HepG2 (cell line): ENCODE data around the gene ELOVL5. TPM values are rescaled to one million over a fixed set of nuclear protein-coding genes. Genes with fewer than 3 reads are reported as not detected.
A peak's percentile ranks its signal among the peaks of the same experiment; 100 is the strongest.

Source experiments
- ATRX ChIP-seq: sonication (generic); formaldehyde crosslinking; IDR thresholded peaks from 2 replicates; pipeline ENCODE4 v1.4.0; 2020; ENCODE audit warnings: missing genetic modification reagents, borderline replicate concordance
- DR1 ChIP-seq: sonication (generic); formaldehyde crosslinking; IDR thresholded peaks from 2 replicates; pipeline ENCODE4 v1.8.0; 2021; ENCODE audit warnings: mild to moderate bottlenecking, missing genetic modification reagents, inconsistent platforms
- GFI1 ChIP-seq: sonication (generic); formaldehyde crosslinking; IDR thresholded peaks from 2 replicates; pipeline ENCODE4 v1.5.0; 2020; ENCODE audit warnings: missing genetic modification reagents, mild to moderate bottlenecking, borderline replicate concordance
- HHEX ChIP-seq: IDR thresholded peaks from 2 replicates; pipeline ENCODE4 v1.6.1; 2016; ENCODE audit warnings: control low read depth
- HIVEP1 ChIP-seq: sonication (generic); formaldehyde crosslinking; IDR thresholded peaks from 2 replicates; pipeline ENCODE4 v1.4.0; 2020; ENCODE audit warnings: mild to moderate bottlenecking, missing genetic modification reagents
- HNF4G ChIP-seq, 2 experiments: sonication (generic) in 1 of 2; formaldehyde crosslinking in 1 of 2; IDR thresholded peaks; 2 replicates each; pipeline versions ENCODE4 v1.4.0 to v1.6.1; 2011 to 2020; ENCODE audit warnings: borderline replicate concordance in 2 of 2, low read depth in 2 of 2, mild to moderate bottlenecking in 2 of 2, low read length in 1 of 2, missing genetic modification reagents in 1 of 2, moderate library complexity in 1 of 2
- NR2F6 ChIP-seq, 2 experiments: IDR thresholded peaks; 2 replicates each; pipeline ENCODE4 v1.6.1; 2016; ENCODE audit warnings: antibody characterized with exemption in 1 of 2, mild to moderate bottlenecking in 1 of 2
- PHF21A ChIP-seq: sonication (generic); formaldehyde crosslinking; IDR thresholded peaks from 2 replicates; pipeline ENCODE4 v1.5.0; 2020; ENCODE audit warnings: mild to moderate bottlenecking, missing genetic modification reagents
- YEATS4 ChIP-seq: sonication (generic); formaldehyde crosslinking; IDR thresholded peaks from 2 replicates; pipeline ENCODE4 v1.4.0; 2020; ENCODE audit warnings: missing genetic modification reagents, borderline replicate concordance
- ZFYVE20 ChIP-seq: sonication (generic); formaldehyde crosslinking; IDR thresholded peaks from 2 replicates; pipeline ENCODE4 v1.8.0; 2023; ENCODE audit warnings: low read depth, mild to moderate bottlenecking, moderate library complexity, missing genetic modification reagents, borderline replicate concordance
- ZNF224 ChIP-seq: sonication (generic); formaldehyde crosslinking; IDR thresholded peaks from 2 replicates; pipeline ENCODE4 v1.5.0; 2020; ENCODE audit warnings: mild to moderate bottlenecking, missing genetic modification reagents
- ZNF30 ChIP-seq: sonication (generic); formaldehyde crosslinking; IDR thresholded peaks from 2 replicates; pipeline ENCODE4 v1.5.0; 2020; ENCODE audit warnings: mild to moderate bottlenecking, missing genetic modification reagents
- polyA plus RNA-seq, 8 experiments: library from polyadenylated mRNA; depleted of rRNA in 3 of 8; stranded (reverse) in 7 of 8; unstranded in 1 of 8; fragments of >200 nt; fragmentation: Illumina TruSeq in 4 of 8; extraction: Trizol in 4 of 8; gene quantifications; 2 replicates each; pipeline versions ENCODE4 v1.2.1 to v1.2.3, GENCODE V29; 2011 to 2016; ENCODE audit warnings: low read depth in 4 of 8, missing spikeins in 1 of 8, mixed read lengths in 1 of 8; ENCODE audit not compliant: insufficient read depth in 1 of 8
- total RNA-seq, 5 experiments: library from RNA; depleted of rRNA; stranded (reverse); fragments of >200 nt; fragmentation: Illumina TruSeq; extraction: Trizol; gene quantifications; 2 replicates each; pipeline ENCODE4 v1.2.3, GENCODE V29; 2016; ENCODE audit warnings: low read depth in 1 of 5
- TF ChIP-seq, protein P1 (sequence below): sonication (generic); formaldehyde crosslinking; IDR thresholded peaks from 2 replicates; pipeline ENCODE4 v1.5.0; 2020; ENCODE audit warnings: mild to moderate bottlenecking, missing genetic modification reagents
- TF ChIP-seq, protein P2 (sequence below), 2 experiments: sonication (generic) in 1 of 2; formaldehyde crosslinking in 1 of 2; IDR thresholded peaks; 2 replicates each; pipeline versions ENCODE4 v1.4.0 to v1.6.1; 2016 to 2020; ENCODE audit warnings: borderline replicate concordance in 1 of 2, low read depth in 1 of 2, mild to moderate bottlenecking in 1 of 2, missing genetic modification reagents in 1 of 2
- TF ChIP-seq, protein P3 (sequence below): sonication (generic); formaldehyde crosslinking; conservative IDR thresholded peaks from 2 replicates; pipeline ENCODE4 v1.4.0; 2020; ENCODE audit warnings: missing genetic modification reagents
- TF ChIP-seq, protein P4 (sequence below): sonication (generic); formaldehyde crosslinking; IDR thresholded peaks from 2 replicates; pipeline ENCODE4 v1.8.0; 2022; ENCODE audit warnings: mild to moderate bottlenecking, missing genetic modification reagents, borderline replicate concordance
- TF ChIP-seq, protein P5 (sequence below): sonication (generic); formaldehyde crosslinking; IDR thresholded peaks from 2 replicates; pipeline ENCODE4 v1.4.0; 2020; ENCODE audit warnings: missing genetic modification reagents
- TF ChIP-seq, protein P6 (sequence below): IDR thresholded peaks from 2 replicates; pipeline ENCODE4 v1.6.1; 2018; ENCODE audit warnings: missing genetic modification reagents

Gene ELOVL5
- total and polyA plus RNA-seq, 2 of the 13 experiments (the other 11 are each of a cell fraction or from before 2014, with no cell fraction given) = 50.1 to 72.4 TPM

DNA sequence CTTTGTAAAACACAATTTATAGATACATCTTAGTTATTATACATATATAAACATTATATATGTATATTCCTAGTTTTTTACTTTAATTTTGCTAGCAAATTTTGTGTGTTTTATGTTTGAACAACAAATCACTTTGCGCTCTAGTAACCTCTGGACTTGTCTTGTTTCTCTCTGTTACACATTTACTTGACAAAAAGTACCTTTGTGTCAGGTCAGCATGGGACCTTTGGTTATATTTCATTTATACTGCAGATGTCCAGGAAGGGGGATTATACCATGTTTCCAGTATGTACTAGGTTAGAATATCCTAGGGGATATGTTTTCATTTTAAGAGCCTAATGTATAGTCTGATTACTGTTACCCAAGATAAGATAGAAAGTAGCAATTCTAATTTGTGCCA is 28.5 kb upstream of the ELOVL5 start (continued):
- no peak for TF ChIP-seq ZNF224
- TF ChIP-seq, protein P1, sequence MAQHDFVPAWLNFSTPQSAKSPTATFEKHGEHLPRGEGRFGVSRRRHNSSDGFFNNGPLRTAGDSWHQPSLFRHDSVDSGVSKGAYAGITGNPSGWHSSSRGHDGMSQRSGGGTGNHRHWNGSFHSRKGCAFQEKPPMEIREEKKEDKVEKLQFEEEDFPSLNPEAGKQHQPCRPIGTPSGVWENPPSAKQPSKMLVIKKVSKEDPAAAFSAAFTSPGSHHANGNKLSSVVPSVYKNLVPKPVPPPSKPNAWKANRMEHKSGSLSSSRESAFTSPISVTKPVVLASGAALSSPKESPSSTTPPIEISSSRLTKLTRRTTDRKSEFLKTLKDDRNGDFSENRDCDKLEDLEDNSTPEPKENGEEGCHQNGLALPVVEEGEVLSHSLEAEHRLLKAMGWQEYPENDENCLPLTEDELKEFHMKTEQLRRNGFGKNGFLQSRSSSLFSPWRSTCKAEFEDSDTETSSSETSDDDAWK (CRISPR knock-in tag) = no peak
- TF ChIP-seq YEATS4 (CRISPR knock-in tag) = no peak
- TF ChIP-seq ZFYVE20 (CRISPR knock-in tag) = no peak
- TF ChIP-seq ZNF30 (CRISPR knock-in tag) = no peak
- no peak for TF ChIP-seq HIVEP1 (CRISPR knock-in tag)
- TF ChIP-seq, protein P2, sequence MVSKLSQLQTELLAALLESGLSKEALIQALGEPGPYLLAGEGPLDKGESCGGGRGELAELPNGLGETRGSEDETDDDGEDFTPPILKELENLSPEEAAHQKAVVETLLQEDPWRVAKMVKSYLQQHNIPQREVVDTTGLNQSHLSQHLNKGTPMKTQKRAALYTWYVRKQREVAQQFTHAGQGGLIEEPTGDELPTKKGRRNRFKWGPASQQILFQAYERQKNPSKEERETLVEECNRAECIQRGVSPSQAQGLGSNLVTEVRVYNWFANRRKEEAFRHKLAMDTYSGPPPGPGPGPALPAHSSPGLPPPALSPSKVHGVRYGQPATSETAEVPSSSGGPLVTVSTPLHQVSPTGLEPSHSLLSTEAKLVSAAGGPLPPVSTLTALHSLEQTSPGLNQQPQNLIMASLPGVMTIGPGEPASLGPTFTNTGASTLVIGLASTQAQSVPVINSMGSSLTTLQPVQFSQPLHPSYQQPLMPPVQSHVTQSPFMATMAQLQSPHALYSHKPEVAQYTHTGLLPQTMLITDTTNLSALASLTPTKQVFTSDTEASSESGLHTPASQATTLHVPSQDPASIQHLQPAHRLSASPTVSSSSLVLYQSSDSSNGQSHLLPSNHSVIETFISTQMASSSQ (IDR thresholded peaks at IDR 0.05; ENCODE audit: low read depth) = peak; percentile 30; the same call in 1 of the 2 replicates
- TF ChIP-seq, protein P2 (CRISPR knock-in tag; IDR thresholded peaks at IDR 0.05; ENCODE audit: borderline replicate concordance) = no peak
- no peak for TF ChIP-seq HHEX (CRISPR knock-in tag)
- TF ChIP-seq DR1 = no peak
- TF ChIP-seq PHF21A (CRISPR knock-in tag) = peak; percentile 24; the same call in 1 of the 2 replicates
- 0 out of 2 replicates have a peak, but pooled peaks have one; percentile 42 for TF ChIP-seq HNF4G (IDR thresholded peaks at IDR 0.05; ENCODE audit: borderline replicate concordance, low read depth, low read length)
- no peak for TF ChIP-seq HNF4G (CRISPR knock-in tag; IDR thresholded peaks at IDR 0.05; ENCODE audit: borderline replicate concordance, low read depth)
- peak; percentile 92 for TF ChIP-seq GFI1
- TF ChIP-seq, protein P3, sequence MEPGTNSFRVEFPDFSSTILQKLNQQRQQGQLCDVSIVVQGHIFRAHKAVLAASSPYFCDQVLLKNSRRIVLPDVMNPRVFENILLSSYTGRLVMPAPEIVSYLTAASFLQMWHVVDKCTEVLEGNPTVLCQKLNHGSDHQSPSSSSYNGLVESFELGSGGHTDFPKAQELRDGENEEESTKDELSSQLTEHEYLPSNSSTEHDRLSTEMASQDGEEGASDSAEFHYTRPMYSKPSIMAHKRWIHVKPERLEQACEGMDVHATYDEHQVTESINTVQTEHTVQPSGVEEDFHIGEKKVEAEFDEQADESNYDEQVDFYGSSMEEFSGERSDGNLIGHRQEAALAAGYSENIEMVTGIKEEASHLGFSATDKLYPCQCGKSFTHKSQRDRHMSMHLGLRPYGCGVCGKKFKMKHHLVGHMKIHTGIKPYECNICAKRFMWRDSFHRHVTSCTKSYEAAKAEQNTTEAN (CRISPR knock-in tag) = no peak
- TF ChIP-seq, protein P4, sequence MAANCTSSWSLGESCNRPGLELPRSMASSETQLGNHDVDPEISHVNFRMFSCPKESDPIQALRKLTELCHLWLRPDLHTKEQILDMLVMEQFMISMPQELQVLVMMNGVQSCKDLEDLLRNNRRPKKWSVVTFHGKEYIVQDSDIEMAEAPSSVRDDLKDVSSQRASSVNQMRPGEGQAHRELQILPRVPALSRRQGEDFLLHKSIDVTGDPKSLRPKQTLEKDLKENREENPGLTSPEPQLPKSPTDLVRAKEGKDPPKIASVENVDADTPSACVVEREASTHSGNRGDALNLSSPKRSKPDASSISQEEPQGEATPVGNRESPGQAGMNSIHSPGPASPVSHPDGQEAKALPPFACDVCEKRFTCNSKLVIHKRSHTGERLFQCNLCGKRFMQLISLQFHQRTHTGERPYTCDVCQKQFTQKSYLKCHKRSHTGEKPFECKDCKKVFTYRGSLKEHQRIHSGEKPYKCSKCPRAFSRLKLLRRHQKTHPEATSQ (CRISPR knock-in tag) = no peak
- TF ChIP-seq, protein P5, sequence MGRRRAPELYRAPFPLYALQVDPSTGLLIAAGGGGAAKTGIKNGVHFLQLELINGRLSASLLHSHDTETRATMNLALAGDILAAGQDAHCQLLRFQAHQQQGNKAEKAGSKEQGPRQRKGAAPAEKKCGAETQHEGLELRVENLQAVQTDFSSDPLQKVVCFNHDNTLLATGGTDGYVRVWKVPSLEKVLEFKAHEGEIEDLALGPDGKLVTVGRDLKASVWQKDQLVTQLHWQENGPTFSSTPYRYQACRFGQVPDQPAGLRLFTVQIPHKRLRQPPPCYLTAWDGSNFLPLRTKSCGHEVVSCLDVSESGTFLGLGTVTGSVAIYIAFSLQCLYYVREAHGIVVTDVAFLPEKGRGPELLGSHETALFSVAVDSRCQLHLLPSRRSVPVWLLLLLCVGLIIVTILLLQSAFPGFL (CRISPR knock-in tag) = no peak
- TF ChIP-seq, protein P6, sequence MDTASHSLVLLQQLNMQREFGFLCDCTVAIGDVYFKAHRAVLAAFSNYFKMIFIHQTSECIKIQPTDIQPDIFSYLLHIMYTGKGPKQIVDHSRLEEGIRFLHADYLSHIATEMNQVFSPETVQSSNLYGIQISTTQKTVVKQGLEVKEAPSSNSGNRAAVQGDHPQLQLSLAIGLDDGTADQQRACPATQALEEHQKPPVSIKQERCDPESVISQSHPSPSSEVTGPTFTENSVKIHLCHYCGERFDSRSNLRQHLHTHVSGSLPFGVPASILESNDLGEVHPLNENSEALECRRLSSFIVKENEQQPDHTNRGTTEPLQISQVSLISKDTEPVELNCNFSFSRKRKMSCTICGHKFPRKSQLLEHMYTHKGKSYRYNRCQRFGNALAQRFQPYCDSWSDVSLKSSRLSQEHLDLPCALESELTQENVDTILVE (CRISPR knock-in tag) = no peak
- no peak for TF ChIP-seq ATRX (CRISPR knock-in tag)
- no peak for TF ChIP-seq NR2F6 (IDR thresholded peaks at IDR 0.05)
- TF ChIP-seq NR2F6 (CRISPR knock-in tag; IDR thresholded peaks at IDR 0.05) = 0 out of 2 replicates have a peak, but pooled peaks have one; percentile 13
